IMR-90 (cell line): ENCODE results near the gene PRR19. TPM values are rescaled to one million over a fixed set of nuclear protein-coding genes. Genes with fewer than 3 reads are reported as not detected.

ENCODE experiments used
- ATAC-seq: fragments of 200-7000 bp; cut with Tn5 transposase; 2 replicates; pipeline ENCODE4 v1.9.1; 2020; ENCODE audit warnings: low read depth, mild to moderate bottlenecking, moderate library complexity
- BruUV-seq: library from RNA; stranded (reverse); fragments of 400-500 nt; replicated peaks from 2 replicates; lab custom pipeline; 2021; lab: Mats Ljungman, UMichigan
- CTCF ChIA-PET: fragments of 300-600 bp; formaldehyde crosslinking; extraction: SDS; loops from one replicate; lab custom pipeline; 2021; ENCODE audit warnings: antibody characterized with exemption; lab: Yijun Ruan, JAX
- POLR2A ChIA-PET: fragments of 300-600 bp; sonication (Branson Sonifier 250); formaldehyde crosslinking; loops from one replicate; lab custom pipeline; 2022; ENCODE audit warnings: antibody characterized with exemption; ENCODE audit not compliant: unreplicated experiment; lab: Charles Lee
- DNase-seq: peaks from one replicate; pipeline ENCODE4 v3.0.0; 2013
- H2AFZ ChIP-seq: replicated peaks from 2 replicates; pipeline ENCODE3; 2013; ENCODE audit warnings: low read length, mild to moderate bottlenecking; ENCODE audit not compliant: poor library complexity
- H2AK5ac ChIP-seq: 2 replicates; pipeline ENCODE4 v1.6.1; 2013; ENCODE audit warnings: low read depth, low read length, inconsistent platforms
- H2AK9ac ChIP-seq: replicated peaks from 2 replicates; pipeline ENCODE3; 2013; ENCODE audit warnings: mild to moderate bottlenecking, low read depth, low read length, moderate library complexity; ENCODE audit not compliant: poor library complexity
- H2BK120ac ChIP-seq: 2 replicates; pipeline ENCODE4 v1.6.1; 2013; ENCODE audit warnings: low read depth, low read length, inconsistent platforms
- H2BK15ac ChIP-seq: 3 replicates; pipeline ENCODE4 v1.6.1; 2013; ENCODE audit warnings: low read depth, low read length, inconsistent platforms
- H2BK20ac ChIP-seq: 2 replicates; pipeline ENCODE4 v1.6.1; 2013; ENCODE audit warnings: low read depth, mild to moderate bottlenecking, inconsistent platforms, low read length, moderate library complexity
- H2BK5ac ChIP-seq: 2 replicates; pipeline ENCODE4 v1.6.1; 2013; ENCODE audit warnings: mild to moderate bottlenecking, low read depth, low read length, inconsistent platforms; ENCODE audit not compliant: poor library complexity, severe bottlenecking
- H3K14ac ChIP-seq: replicated peaks from 2 replicates; pipeline ENCODE4 v1.6.1; 2013; ENCODE audit warnings: low read depth, low read length, inconsistent platforms
- H3K18ac ChIP-seq: 2 replicates; pipeline ENCODE4 v1.6.1; 2013; ENCODE audit warnings: low read depth, low read length, control low read depth
- H3K23ac ChIP-seq: 2 replicates; pipeline ENCODE4 v1.6.1; 2013; ENCODE audit warnings: low read depth, low read length, inconsistent platforms
- H3K27ac ChIP-seq: 2 replicates; pipeline ENCODE4 v1.5.1; 2013; ENCODE audit warnings: mild to moderate bottlenecking, control low read depth, low read length; ENCODE audit not compliant: insufficient read depth
- H3K27me3 ChIP-seq: 2 replicates; pipeline ENCODE4 v1.6.1; 2013; ENCODE audit warnings: low read length; ENCODE audit not compliant: control insufficient read depth, insufficient read depth
- H3K36me3 ChIP-seq: 2 replicates; pipeline ENCODE4 v1.6.1; 2013; ENCODE audit warnings: low read length, mixed read lengths; ENCODE audit not compliant: control insufficient read depth, insufficient read depth
- H3K4ac ChIP-seq: 2 replicates; pipeline ENCODE4 v1.6.1; 2013; ENCODE audit warnings: low read depth, low read length, inconsistent platforms
- H3K4me1 ChIP-seq: 2 replicates; pipeline ENCODE4 v1.6.1; 2013; ENCODE audit warnings: low read length, mixed read lengths; ENCODE audit not compliant: control insufficient read depth, insufficient read depth
- H3K4me2 ChIP-seq: 2 replicates; pipeline ENCODE4 v1.6.1; 2013; ENCODE audit warnings: low read depth, mild to moderate bottlenecking, control low read depth, low read length, moderate library complexity
- H3K4me3 ChIP-seq: 2 replicates; pipeline ENCODE4 v1.5.1; 2013; ENCODE audit warnings: low read depth, mild to moderate bottlenecking, control low read depth, low read length, moderate library complexity; ENCODE audit not compliant: insufficient read depth
- H3K56ac ChIP-seq: 2 replicates; pipeline ENCODE4 v1.6.1; 2013; ENCODE audit warnings: low read length, inconsistent platforms; ENCODE audit not compliant: insufficient read depth; ENCODE audit errors: extremely low read depth
- H3K79me1 ChIP-seq, 2 experiments: 2 replicates each; pipeline ENCODE4 v1.6.1; 2013; ENCODE audit warnings: low read length in 2 of 2, inconsistent platforms in 1 of 2, low read depth in 1 of 2
- H3K9ac ChIP-seq: 2 replicates; pipeline ENCODE4 v1.6.1; 2013; ENCODE audit warnings: low read depth, low read length, control low read depth
- H3K9me1 ChIP-seq: 2 replicates; pipeline ENCODE4 v1.6.1; 2013; ENCODE audit warnings: low read length, inconsistent platforms; ENCODE audit not compliant: insufficient read depth
- H3K9me3 ChIP-seq: 2 replicates; pipeline ENCODE4 v1.6.1; 2013; ENCODE audit warnings: low read length; ENCODE audit not compliant: control insufficient read depth, insufficient read depth
- H4K20me1 ChIP-seq: 2 replicates; pipeline ENCODE4 v1.6.1; 2013; ENCODE audit warnings: low read length, inconsistent platforms; ENCODE audit not compliant: insufficient read depth
- H4K5ac ChIP-seq: 2 replicates; pipeline ENCODE4 v1.6.1; 2013; ENCODE audit warnings: mild to moderate bottlenecking, low read depth, low read length, control low read depth
- H4K8ac ChIP-seq, 2 experiments: 2 replicates each; pipeline ENCODE4 v1.6.1; 2013; ENCODE audit warnings: low read depth in 2 of 2, low read length in 2 of 2, control low read depth in 1 of 2, inconsistent platforms in 1 of 2
- H4K91ac ChIP-seq: 2 replicates; pipeline ENCODE4 v1.6.1; 2013; ENCODE audit warnings: low read depth, low read length, inconsistent platforms; ENCODE audit not compliant: insufficient read depth
- CEBPB ChIP-seq: IDR thresholded peaks from 2 replicates; pipeline ENCODE4 v1.6.1; 2012; ENCODE audit warnings: low read depth, low read length, improper control_type of control experiment
- MAZ ChIP-seq: IDR thresholded peaks from 2 replicates; pipeline ENCODE4 v1.6.1; 2012; ENCODE audit warnings: low read depth, mild to moderate bottlenecking, low read length, improper control_type of control experiment, moderate library complexity, borderline replicate concordance
- MXI1 ChIP-seq: IDR thresholded peaks from 2 replicates; pipeline ENCODE4 v1.6.1; 2012; ENCODE audit warnings: low read depth, mild to moderate bottlenecking, low read length, moderate library complexity, borderline replicate concordance
- WGBS, 2 experiments: methylation state at CpG; one replicate each; pipeline versions ENCODE4 v1.1.5 to v1.1.7; 2013; ENCODE audit warnings: missing lambda C conversion rate in 2 of 2; ENCODE audit not compliant: insufficient read length in 1 of 2; ENCODE audit errors: extremely low coverage in 2 of 2; 5-methylcytosine and 5-hydroxymethylcytosine counted together
- dilution Hi-C: fragments of 300-500 bp; cut with HindIII; formaldehyde crosslinking; loops from one replicate; pipeline ENCODE4 v1.14.3; 2018; ENCODE audit warnings: low sequenced_read_pairs; ENCODE audit not compliant: unreplicated experiment
- in situ Hi-C: fragments of 300-500 bp; cut with MboI; formaldehyde crosslinking; loops from 3 replicates; pipeline ENCODE4 v1.14.3; 2019; ENCODE audit warnings: low sequenced_read_pairs, inconsistent platforms, mixed read lengths
- intact Hi-C: fragments of 100-400 bp; cut with micrococcal nuclease; formaldehyde crosslinking; loops from 2 replicates; pipeline ENCODE4 v1.10.0; 2022
- polyA plus RNA-seq, 3 experiments: library from polyadenylated mRNA; depleted of rRNA; stranded (reverse); fragments of >200 nt; gene quantifications; 2 replicates each; pipeline ENCODE4 v1.2.3, GENCODE V29; 2012; ENCODE audit warnings: low replicate concordance in 1 of 3
- total RNA-seq: library from RNA; depleted of rRNA; stranded (reverse); fragments of >200 nt; gene quantifications from 2 replicates; pipeline ENCODE4 v1.2.3, GENCODE V29; 2012

Gene PRR19
- total and polyA plus RNA-seq, 2 of the 4 experiments (the other 2 are of a cell fraction) = 0.36 to 1.6 TPM

DNA sequence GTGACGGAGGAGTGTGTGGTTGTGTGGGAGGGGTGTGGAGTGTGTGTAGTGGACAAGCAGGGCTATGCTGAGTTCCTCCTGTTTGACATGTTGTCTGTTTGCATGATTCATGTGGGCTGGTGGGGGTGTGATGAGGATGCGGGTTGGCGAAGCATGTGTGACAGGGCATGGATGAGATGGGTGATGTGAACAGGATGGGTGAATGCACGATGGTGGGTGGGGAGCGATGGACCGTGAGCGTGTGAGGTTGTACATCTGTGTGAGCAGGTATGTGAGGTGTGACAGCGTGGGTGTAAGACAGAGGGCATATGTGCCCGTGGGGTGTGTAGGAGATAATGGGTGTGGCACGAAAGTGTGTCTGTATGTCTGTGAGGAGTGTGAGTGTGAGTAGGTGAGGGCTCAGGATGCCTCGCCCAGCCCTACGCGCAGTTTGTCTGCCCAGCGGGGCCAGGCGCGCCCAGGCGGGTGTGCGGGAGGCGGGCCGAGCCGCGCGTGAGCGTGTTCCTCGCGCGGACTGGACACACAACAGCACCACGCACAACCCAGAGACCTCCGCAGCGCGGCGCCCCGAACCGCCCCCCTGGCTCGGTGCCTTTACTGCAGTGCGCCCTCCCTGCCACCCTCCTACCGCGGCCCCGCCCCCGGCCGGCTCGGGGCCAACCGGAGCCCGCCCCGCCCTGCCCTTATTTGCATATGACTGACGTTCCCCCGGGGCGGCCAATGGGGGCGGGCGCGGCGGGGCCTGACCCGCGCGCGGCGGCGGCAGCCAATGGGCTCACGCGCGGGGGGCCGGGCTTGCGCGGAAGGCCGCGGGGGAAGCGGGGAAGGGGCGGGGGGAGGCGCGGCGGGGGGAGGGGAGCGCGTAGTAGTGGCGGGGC, 18.5 kb upstream of the PRR19 start:
- H2AK5ac ChIP-seq = peak overlapping the region; percentile 99
- dilution Hi-C loops (no loop called here), in situ Hi-C loops (no loop called here), intact Hi-C loops (no loop called here)
- H2BK5ac ChIP-seq = peak overlapping the region; percentile 93
- H3K9me1 ChIP-seq = peaks cover 16% of the 10 kb centered on the region
- peaks cover 49% of the 10 kb centered on the region for H4K20me1 ChIP-seq
- peak overlapping the region; percentile 84 for H3K27ac ChIP-seq
- ATAC-seq = peak; percentile 77
- H3K4ac ChIP-seq = peak overlapping the region; percentile 95
- peaks cover 15% of the 10 kb centered on the region for H3K36me3 ChIP-seq
- H2AK9ac ChIP-seq = peak overlapping the region; percentile 98
- peak overlapping the region; percentile 61 for H3K14ac ChIP-seq
- peak overlapping the region; percentile 89 for H3K4me3 ChIP-seq
- ChIA-PET CTCF (interaction anchor here (0.7 kb wide), 1 partner anchor 124 kb away, joined by 4 read pairs; no protein-coding TSS in a partner anchor), POLR2A (no interaction called here)
- peak overlapping the region; percentile 22 to 80 for H4K8ac ChIP-seq
- H3K79me1 ChIP-seq = peaks cover 39 to 70% of the 10 kb centered on the region in 2 experiments
- H4K5ac ChIP-seq = peak overlapping the region; percentile 66
- peak overlapping the region; percentile 63 for H3K18ac ChIP-seq
- H2BK20ac ChIP-seq = peak overlapping the region; percentile 63; the same call in 1 of the 2 replicates
- H3K23ac ChIP-seq = peak overlapping the region; percentile 92
- H3K4me1 ChIP-seq = peaks cover 50% of the 10 kb centered on the region
- no peaks in the 10 kb centered on the region for H3K27me3 ChIP-seq
- 18% methylated on average over 7 of the region's 74 CpGs; no CpG with 5 or more reads in 1 of the 2 experiments for WGBS, 2 experiments
- peak overlapping the region; percentile 65 for H2BK120ac ChIP-seq
- no TSS peak for BruUV-seq
- H3K56ac ChIP-seq = no peak overlapping the region
- peak overlapping the region; percentile 95 for H3K4me2 ChIP-seq
- peak; percentile 87 for DNase-seq
- H2AFZ ChIP-seq = peak overlapping the region; percentile 88
- peak overlapping the region; percentile 91 for H4K91ac ChIP-seq
- peak overlapping the region; percentile 41 for H3K9ac ChIP-seq
- H2BK15ac ChIP-seq = peak overlapping the region; percentile 73
- TF ChIP-seq MXI1 (peak; percentile 37), CEBPB (no peak), MAZ (peak; percentile 77; the same call in 1 of the 2 replicates)
- H3K9me3 ChIP-seq = no peaks in the 10 kb centered on the region
